GM12892 (cell line): ENCODE results near the gene GIPC1.
"Not testable (repeated sequence)": the region's sequence is repeated elsewhere in the genome, so short reads cannot be mapped to it uniquely, and the experiment has no call there.

Experiments used
- DNase-seq: peaks from one replicate; pipeline ENCODE4 v3.0.0; 2011; ENCODE audit not compliant: insufficient read length
- FAIRE-seq: peaks from 2 replicates; lab custom pipeline; 2011; peaks lifted over from hg19 to GRCh38; lab: Jason Lieb, UNC
- POLR2A ChIP-seq: IDR thresholded peaks from 2 replicates; pipeline ENCODE4 v1.6.1; 2011; ENCODE audit warnings: low read depth, low read length, control low read depth
- POLR2AphosphoS5 ChIP-seq: IDR thresholded peaks from 2 replicates; pipeline ENCODE4 v1.6.1; 2011; ENCODE audit warnings: low read depth, low read length, control low read depth
- TAF1 ChIP-seq: IDR thresholded peaks from 2 replicates; pipeline ENCODE4 v1.6.1; 2011; ENCODE audit warnings: low read depth, mild to moderate bottlenecking, control low read depth, low read length, borderline replicate concordance

Gene GIPC1

DNA sequence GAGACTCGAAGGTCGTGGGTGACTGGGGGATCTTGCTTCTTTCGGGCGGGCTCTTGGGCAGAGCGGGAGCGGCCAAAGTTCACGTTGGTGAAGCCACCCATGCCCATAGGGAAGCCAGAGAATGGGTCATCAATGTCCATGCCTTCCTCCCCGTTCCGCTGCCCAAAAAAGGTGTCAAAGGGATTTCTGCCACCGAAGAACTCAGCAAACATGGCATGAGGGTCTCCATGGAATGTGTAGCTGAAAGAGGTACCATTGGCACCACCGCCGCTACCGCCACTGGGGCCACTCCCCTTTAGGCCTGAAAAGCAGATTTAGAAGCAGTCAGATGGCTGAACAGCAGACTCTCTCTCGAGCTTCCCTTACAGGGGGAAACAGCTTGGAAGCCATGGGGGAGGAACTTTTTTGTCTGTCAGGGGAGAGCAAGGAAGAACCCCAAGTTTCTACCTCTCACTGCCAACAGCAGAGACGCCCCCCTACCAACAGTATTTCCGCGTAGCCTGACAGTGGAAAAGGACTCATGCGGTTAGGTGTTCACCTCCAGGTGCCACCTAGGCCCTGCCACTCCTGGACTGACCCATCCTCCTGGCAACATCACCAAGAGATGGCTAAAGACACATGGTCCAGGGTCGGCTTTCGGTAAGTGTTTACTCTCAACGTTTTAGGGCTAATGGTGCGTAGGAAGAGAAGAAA lies 21.0 kb upstream of the GIPC1 start:
- FAIRE-seq (no peak), DNase-seq (no peak)
- TF ChIP-seq POLR2AphosphoS5 (no peak), TAF1 (no peak), POLR2A (no peak)

DNA sequence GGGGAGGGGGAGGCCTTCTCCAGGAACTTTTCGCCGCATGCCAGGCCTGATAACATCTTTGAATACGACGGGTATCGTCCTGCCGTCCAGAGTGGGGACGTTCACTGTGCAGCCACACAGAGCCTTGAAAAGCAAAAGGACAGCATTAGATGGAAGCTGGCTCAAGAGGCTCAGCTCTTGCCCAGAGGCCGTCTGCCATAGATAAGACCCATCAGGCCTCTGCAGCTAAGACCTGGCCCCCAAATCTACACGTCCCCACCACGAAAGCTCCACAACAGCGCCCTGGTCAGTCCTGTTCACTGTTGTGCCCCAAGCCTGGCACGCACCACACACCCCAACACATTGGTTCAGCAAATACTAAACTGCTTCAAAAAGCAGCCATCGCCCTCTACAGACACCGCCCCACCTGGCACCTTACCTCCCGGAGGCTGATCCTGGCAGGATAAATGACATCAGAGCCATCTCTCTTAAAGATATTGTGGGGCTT lies 20.2 kb upstream of the GIPC1 start:
- no peak for DNase-seq
- TF ChIP-seq POLR2A (no peak), POLR2AphosphoS5 (no peak), TAF1 (no peak)
- FAIRE-seq: no peak

DNA sequence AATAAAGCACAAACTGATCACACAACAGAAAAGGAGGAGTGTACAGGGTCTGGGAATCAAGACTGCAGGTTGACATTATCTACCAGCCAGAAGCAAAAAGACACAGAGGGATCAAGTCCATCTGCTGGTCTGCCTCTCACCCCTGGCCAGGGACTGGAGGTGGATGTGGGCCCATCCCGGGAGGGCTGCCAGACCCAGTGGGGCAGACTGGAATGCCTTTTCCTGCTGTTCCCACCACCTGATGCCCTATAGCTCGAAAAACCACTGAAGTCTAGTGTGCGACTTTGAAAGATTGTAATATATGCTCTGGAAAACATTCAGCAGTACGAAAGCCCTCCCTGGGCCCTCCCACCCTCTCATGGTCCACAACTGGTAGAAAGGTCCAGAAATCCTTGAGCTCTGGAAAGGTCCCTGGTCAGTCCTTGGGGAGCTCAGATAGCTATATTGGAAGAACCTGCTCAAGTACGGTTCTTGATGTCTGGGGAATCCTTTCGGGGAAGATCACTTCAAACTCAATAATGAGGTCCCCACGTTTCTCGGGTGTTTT lies 19.6 kb upstream of the GIPC1 start:
- no peak for FAIRE-seq
- TF ChIP-seq POLR2A (no peak), POLR2AphosphoS5 (no peak), TAF1 (no peak)
- DNase-seq: no peak

DNA sequence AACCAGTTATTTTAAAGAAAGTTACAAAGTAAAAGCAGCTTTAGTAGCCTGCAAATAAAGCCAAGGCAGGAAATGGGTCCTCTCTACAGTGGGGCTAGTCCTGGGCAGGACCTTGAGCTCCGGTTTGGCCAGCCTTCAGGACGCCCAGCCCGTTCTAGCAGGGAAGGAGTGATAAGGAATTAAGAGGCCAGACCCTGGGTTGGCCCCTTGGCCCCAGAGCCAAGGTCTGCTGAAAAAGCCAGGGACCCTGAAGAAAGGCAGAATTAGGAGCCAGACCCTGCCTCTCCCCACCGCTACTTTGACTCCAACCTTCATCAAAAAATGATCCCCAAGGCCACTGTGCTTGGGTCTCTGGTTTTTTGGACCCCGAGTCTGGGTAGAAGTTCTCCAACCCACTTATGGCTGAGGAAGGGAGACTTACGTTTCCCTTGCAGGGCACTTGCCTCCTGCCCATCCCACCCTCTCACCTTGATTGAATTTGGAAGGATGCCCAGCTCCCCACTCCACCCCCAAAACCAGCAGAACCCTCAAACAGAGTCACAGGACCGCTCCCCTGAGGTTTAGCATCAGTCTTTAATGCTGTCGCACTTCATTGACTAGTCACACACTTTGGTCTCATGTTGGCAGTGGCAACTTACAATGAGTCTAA lies 18.4 kb upstream of the GIPC1 start:
- TF ChIP-seq POLR2A (no peak), TAF1 (no peak), POLR2AphosphoS5 (no peak)
- DNase-seq (no peak), FAIRE-seq (no peak)

DNA sequence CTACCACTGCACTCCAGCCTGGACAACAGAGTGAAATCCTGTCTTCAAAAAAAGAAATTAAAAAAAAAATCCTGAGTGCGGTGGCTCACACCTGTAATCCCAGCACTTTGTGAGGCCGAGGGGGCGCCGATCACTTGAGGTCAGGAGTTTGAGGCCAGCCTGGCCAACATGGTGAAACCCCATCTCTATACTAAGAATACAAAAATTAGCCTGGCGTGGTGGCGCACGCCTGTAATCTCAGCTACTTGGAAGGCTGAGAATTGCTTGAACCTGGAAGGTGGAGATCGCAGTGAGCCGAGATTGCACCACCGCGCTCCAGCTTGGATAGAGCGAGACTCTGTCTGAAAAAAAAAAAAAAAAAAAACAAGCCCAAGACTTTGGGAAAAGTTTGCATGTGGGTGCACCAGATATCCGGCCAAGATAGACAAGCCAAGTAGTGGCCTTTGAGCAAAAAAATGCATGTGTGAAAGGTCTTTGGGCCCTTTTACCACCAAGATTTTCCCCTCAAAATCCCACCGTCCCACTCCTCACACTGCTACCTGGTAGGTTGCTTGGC lies 16.6 kb upstream of the GIPC1 start:
- FAIRE-seq (no peak), DNase-seq (no peak)
- TF ChIP-seq TAF1 (no peak), POLR2AphosphoS5 (no peak), POLR2A (no peak)

DNA sequence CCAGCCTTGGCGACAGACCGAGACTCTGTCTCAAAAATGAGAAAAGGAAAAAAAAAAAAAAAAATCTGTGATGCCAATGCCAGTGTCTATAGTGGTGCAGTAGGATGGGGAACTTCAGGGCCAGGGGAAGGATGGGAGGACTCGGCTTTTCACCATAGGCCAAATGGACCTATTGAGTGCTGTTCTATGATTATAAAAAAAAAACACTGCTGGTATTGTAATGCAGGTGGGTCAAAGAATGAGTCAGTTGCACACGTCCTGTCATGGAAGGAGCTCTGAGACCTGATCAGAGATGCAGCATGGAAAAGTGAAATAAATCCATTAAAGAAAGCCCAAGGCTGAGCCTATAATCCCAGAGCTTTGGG lies 15.3 kb upstream of the GIPC1 start:
- FAIRE-seq: no peak
- no peak for DNase-seq
- TF ChIP-seq POLR2AphosphoS5 (no peak), TAF1 (no peak), POLR2A (no peak)

DNA sequence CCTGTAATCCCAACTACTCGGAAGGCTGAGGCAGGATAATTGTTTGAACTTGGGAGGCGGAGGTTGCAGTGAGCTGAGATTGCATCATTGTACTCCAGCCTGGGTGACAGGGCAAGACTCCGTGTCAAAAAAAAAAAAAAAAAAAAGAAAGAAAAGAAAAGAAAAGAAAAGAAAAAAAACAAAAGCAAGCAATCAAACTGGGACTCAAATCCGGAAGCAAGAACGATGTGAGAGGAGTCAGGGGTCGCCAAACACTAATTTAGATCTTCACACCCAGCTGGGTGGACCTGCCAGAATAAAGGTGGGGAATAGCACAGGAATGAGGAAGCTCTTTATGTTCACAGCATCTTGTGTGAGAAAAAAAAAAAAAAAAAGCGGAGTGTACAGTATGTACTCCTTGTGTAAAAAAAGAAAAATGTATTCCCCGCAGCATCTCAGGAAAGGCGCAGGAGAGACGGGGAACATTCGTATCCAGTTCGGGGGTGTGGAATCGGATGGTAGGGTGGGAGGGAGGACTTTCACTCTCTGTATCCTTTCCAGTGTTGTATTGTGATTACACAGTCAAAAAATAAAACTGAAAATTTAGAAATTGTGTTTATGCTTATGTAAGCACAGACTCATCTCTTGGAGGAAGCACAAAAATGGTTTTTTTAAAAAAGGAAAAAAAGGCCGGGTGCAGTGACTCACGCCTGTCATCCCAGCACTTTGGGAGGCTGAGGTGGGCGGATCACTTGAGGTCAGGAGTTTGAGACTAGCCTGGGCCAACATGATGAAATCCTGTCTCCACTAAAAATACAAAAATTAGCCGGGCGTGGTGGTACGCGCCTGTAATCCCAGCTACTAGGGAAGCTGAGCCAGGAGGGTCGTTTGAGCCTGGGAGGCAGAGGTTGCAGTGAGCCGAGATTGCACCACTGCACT lies 14.6 kb upstream of the GIPC1 start:
- DNase-seq (no peak), FAIRE-seq (no peak)
- TF ChIP-seq POLR2A: no peak
- TF ChIP-seq TAF1: no peak
- no peak for TF ChIP-seq POLR2AphosphoS5

DNA sequence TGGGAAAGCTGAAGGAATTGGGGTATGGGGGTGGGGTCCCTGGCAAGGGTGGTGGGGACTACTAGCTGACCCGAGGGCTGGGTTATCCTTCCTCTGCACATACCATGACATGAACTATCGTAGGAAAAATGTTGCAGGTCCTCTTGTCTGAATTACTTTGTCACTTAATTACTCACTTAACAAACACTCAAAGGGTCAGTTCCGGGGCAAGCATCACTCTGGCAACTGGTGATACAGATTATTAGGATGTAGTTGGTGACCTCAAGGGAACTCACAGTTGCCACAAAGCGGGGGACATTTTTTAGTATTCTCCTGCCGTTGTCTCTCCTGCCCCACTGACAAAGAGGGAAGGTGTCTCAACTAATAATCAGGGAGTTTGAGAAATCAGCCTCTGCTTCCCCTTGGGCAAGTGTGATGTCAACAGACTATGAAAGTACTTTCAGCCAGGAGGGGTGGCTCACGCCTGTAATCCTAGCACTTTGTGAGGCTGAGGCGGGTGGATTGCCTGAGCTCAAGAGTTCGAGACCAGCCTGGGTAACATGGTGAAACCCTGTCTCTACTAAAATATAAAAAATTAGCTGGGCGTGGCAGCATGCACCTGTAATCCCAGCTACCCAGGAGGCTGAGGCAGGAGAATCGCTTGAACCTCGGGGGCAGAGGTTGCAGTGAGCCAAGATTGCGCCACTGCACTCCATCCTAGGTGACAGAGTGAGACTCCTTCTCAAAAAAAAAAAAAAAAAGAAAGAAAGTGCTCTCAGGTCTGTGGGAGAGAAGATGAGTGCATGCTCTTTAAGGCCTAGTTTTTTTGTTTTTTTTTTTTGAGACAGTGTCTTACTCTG lies 12.0 kb upstream of the GIPC1 start:
- no peak for TF ChIP-seq TAF1
- TF ChIP-seq POLR2AphosphoS5: no peak
- TF ChIP-seq POLR2A: no peak
- no peak for FAIRE-seq
- no peak for DNase-seq

DNA sequence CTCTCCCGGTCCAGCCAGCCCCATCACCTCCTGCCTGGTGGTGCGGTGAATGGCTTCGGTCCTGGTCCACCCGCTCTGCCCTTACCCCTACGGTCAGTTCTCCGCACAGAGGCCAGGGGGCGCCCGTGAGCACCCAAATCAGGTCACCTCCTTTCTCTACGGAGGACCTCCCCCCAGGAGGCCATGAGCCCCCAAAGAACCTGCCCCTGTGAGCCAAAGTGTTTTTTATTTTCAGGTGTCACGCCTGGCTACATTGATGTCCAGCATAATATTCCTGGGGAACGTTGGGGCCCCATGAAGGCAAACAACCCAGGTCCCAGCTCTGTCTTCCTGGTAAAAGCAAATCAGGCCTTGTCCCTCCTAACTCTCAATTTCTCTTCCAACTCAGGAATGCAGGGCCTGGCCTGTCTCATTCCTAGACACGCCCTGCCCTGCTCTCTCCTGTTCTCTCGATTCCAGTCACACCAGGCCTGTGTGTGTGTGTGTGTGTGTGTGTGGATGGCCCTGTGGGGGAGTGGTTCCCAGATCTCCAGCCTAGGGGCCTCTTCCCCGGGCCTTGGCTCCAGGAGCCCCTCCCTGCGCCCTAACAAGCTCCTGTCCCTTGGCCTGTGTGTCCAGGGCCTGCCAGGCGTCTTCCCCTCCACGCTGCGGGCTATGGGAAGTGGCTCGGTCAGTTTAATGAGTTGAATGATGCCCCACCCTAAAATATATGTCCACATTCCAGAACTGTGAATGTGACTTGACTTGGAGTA lies 9.7 kb upstream of the GIPC1 start:
- peak; percentile 78 for DNase-seq
- no peak for TF ChIP-seq POLR2AphosphoS5
- TF ChIP-seq POLR2A: no peak
- no peak for TF ChIP-seq TAF1
- FAIRE-seq: no peak

DNA sequence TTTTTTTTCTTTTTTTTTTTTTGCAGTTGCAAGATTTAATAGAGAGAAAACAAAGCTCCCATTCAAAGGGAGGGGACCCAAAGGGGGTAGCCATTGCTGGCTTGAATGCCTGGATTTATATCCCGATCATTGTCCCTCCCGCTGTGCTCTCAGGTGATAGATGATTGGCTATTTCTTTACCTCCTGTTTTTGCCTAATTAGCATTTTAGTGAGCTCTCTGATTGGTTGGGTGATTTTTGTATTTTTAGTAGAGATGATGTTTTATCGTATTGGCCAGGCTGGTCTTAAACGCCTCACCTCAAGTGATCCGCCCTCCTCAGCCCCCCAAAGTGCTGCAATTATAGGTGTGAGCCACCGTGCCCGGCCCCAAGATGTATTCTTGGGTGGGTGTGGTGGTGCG lies 8.6 kb upstream of the GIPC1 start:
- not testable (repeated sequence) for FAIRE-seq

More for the DNA sequence above, 8.6 kb upstream of the GIPC1 start:
- not testable (repeated sequence) for DNase-seq
